ENCODE measurements around the gene DRC1.

- TF ChIP-seq CBX5 (CRISPR knock-in tag; IDR thresholded peaks at IDR 0.05; ENCODE audit: borderline replicate concordance) (no peak), ZBTB21 (CRISPR knock-in tag; IDR thresholded peaks at IDR 0.05) (no peak), PHF8 (CRISPR knock-in tag; IDR thresholded peaks at IDR 0.05) (no peak), EZH2 (conservative IDR thresholded peaks at IDR 0.05; ENCODE audit: low read depth, low read length) (no peak), NBN (conservative IDR thresholded peaks at IDR 0.05) (no peak), ZNF280D (CRISPR knock-in tag; IDR thresholded peaks at IDR 0.05) (no peak), CBFB (CRISPR knock-in tag; IDR thresholded peaks at IDR 0.05) (no peak), ZNF572 (CRISPR knock-in tag; IDR thresholded peaks at IDR 0.05) (no peak), HDAC1 (CRISPR knock-in tag; IDR thresholded peaks at IDR 0.05) (no peak), ZXDC (CRISPR knock-in tag; IDR thresholded peaks at IDR 0.05) (no peak), PATZ1 (CRISPR knock-in tag; IDR thresholded peaks at IDR 0.05) (no peak), ZNF44 (CRISPR knock-in tag; IDR thresholded peaks at IDR 0.05) (no peak), POLR2A (IDR thresholded peaks at IDR 0.05; ENCODE audit: insufficient read depth in 1 of 2, low read depth in 2 of 2, low read length in 2 of 2) (no peak), RAD21 (CRISPR knock-in tag; IDR thresholded peaks at IDR 0.05) (no peak)
Observed at GRCh38 chr2:26475037-26475436, 73.3 kb downstream of the DRC1 start.
